Measurements from ENCODE around the gene DLGAP4. TPM values are rescaled to one million over a fixed set of nuclear protein-coding genes. Genes with fewer than 3 reads are reported as not detected.

DLGAP4 gene
- total and polyA plus RNA-seq, 2 of the 13 experiments (the other 11 are each of a cell fraction or from before 2014, with no cell fraction given), result 15.2 to 26.7 TPM

GRCh38 chr20:36541768-36542488, 235.8 kb downstream of the DLGAP4 start (continued):
- TF ChIP-seq ZNF263 (CRISPR knock-in tag; IDR thresholded peaks at IDR 0.05) (peak; percentile 31; the same call in 1 of the 2 replicates), MYC (CRISPR knock-in tag; IDR thresholded peaks at IDR 0.05; ENCODE audit: borderline replicate concordance) (peak; percentile 34; the same call in 1 of the 2 replicates), ZXDC (CRISPR knock-in tag; IDR thresholded peaks at IDR 0.05) (no peak), ZNF362 (CRISPR knock-in tag; IDR thresholded peaks at IDR 0.05; ENCODE audit: borderline replicate concordance) (0 out of 2 replicates have a peak, but pooled peaks have one; percentile 27), ZNF446 (CRISPR knock-in tag; IDR thresholded peaks at IDR 0.05) (peak; percentile 39; the same call in 1 of the 2 replicates), SALL2 (CRISPR knock-in tag; IDR thresholded peaks at IDR 0.05) (peak; percentile 60; the same call in 1 of the 2 replicates), GPN1 (CRISPR knock-in tag; IDR thresholded peaks at IDR 0.05; ENCODE audit: borderline replicate concordance) (0 out of 2 replicates have a peak, but pooled peaks have one; percentile 29), ARNTL (CRISPR knock-in tag; IDR thresholded peaks at IDR 0.05) (no peak), HNRNPL (IDR thresholded peaks at IDR 0.05; ENCODE audit: low read depth, low read length) (0 out of 2 replicates have a peak, but pooled peaks have one; percentile 46), ZNF343 (CRISPR knock-in tag; IDR thresholded peaks at IDR 0.05) (0 out of 2 replicates have a peak, but pooled peaks have one; percentile 4), YEATS4 (CRISPR knock-in tag; IDR thresholded peaks at IDR 0.05; ENCODE audit: borderline replicate concordance) (0 out of 2 replicates have a peak, but pooled peaks have one; percentile 23), ZNF766 (CRISPR knock-in tag; IDR thresholded peaks at IDR 0.05; ENCODE audit: borderline replicate concordance) (0 out of 2 replicates have a peak, but pooled peaks have one; percentile 44), AGO1 (IDR thresholded peaks at IDR 0.05; ENCODE audit: low read depth, low read length, poor library complexity, severe bottlenecking) (peak; percentile 11), MIER3 (CRISPR knock-in tag; IDR thresholded peaks at IDR 0.05; ENCODE audit: borderline replicate concordance) (no peak), ZNF468 (CRISPR knock-in tag; IDR thresholded peaks at IDR 0.05) (no peak), ZNF331 (CRISPR knock-in tag; IDR thresholded peaks at IDR 0.05) (no peak; the same call in 1 of the 2 replicates), ZMYM3 (CRISPR knock-in tag; IDR thresholded peaks at IDR 0.05) (0 out of 2 replicates have a peak, but pooled peaks have one; percentile 17), RFXANK (CRISPR knock-in tag; IDR thresholded peaks at IDR 0.05) (no peak), PCBP1 (IDR thresholded peaks at IDR 0.05; ENCODE audit: borderline replicate concordance, low read depth, low read length) (peak; percentile 56; the same call in 1 of the 2 replicates), XRCC5 (optimal IDR thresholded peaks at IDR 0.05; ENCODE audit: low read length) (peak; percentile 82), HHEX (CRISPR knock-in tag; IDR thresholded peaks at IDR 0.05) (no peak), ZNF576 (CRISPR knock-in tag; IDR thresholded peaks at IDR 0.05) (no peak), ZNF782 (CRISPR knock-in tag; IDR thresholded peaks at IDR 0.05; ENCODE audit: borderline replicate concordance) (no peak), PBX2 (CRISPR knock-in tag; IDR thresholded peaks at IDR 0.05) (no peak), SMARCC2 (IDR thresholded peaks at IDR 0.05) (no peak), RBFOX2 (IDR thresholded peaks at IDR 0.05; ENCODE audit: low read depth, low read length) (peak; percentile 3; the same call in 1 of the 2 replicates)

Data from HepG2 (cell line).